Daoy (cell line): Measurements from ENCODE around the gene NR0B2. TPM values are rescaled to one million over a fixed set of nuclear protein-coding genes. Genes with fewer than 3 reads are reported as not detected.
"Not testable (repeated sequence)": the region's sequence is repeated elsewhere in the genome, so short reads cannot be mapped to it uniquely, and the experiment has no call there.

Experiments
- DNase-seq: peaks from one replicate; pipeline ENCODE4 v3.0.0-alpha.2; 2015; ENCODE audit warnings: low read depth
- total RNA-seq: library from RNA; depleted of rRNA; stranded (reverse); fragments of >200 nt; shearing (Covaris generic); gene quantifications from 2 replicates; pipeline ENCODE4 v1.2.3, GENCODE V29; 2014; rRNA removed

NR0B2 gene, protein sequence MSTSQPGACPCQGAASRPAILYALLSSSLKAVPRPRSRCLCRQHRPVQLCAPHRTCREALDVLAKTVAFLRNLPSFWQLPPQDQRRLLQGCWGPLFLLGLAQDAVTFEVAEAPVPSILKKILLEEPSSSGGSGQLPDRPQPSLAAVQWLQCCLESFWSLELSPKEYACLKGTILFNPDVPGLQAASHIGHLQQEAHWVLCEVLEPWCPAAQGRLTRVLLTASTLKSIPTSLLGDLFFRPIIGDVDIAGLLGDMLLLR
- total RNA-seq: not detected in 2 replicates

DNA sequence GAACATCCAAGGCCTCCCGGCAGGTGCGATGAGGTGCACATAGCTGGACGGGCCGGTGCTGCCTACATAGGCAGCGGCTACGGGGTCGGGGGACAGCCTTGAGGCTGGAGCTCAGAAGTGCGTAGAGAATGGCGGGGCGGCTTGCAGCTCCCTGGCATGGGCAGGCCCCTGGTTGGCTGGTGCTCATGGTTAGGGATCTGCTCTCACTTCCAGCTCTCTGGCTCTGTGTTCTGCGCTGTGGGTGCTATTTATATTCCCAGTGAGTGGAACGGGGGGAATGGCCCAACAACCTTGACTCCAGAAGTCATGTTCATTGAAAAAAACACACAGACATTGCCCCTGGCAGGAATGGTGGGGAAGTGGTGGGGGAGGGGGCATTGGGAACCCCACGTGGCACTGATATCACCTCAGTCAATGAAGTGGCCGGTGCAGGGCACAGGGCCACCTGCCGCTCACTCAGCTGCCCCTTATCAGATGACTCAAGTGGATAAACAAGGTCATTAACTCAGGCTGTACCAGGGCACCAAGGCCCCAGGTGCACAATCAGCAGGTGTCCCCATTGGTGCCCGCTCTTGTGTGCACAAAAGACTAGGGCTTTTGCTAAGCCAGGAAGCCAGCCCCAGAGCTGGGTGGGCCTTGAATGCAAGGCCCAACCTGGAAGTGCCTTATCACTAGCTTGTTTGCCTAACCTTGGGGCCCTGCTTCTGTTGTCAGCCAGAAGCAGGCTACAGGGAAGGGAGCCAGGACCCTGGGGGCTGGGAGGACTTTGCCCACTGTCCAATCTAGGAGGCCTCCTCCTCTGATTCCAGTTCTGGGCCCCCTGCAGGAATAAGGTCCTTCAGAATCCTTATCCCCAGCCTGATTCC lies at the start of gene NR0B2:
Gene NR0B2, minus strand, starts transcription at position 222 of the 866 bp plus-strand sequence. Its CDS starts 35 bp downstream, at position 187.
- no peak for DNase-seq

DNA sequence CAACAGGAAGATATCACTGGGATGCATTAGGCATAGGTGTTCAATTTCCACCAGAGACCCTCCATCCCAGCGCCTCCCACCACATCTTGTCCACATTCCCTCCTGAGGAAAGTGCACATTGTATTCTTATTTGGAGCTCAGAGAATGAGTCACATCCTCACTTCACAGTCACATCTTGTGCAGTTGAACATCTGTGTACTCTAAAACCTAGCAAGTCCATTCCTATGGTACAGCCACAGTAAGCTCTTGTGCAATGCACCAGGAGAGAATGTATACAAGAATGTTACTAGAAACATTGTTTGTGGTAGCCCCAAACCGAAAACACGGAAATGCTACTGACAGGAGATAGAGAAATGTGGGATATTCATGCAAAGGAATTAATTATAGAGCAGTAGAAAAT lies 48.1 kb upstream of the NR0B2 start:
- peak; percentile 68 for DNase-seq

DNA sequence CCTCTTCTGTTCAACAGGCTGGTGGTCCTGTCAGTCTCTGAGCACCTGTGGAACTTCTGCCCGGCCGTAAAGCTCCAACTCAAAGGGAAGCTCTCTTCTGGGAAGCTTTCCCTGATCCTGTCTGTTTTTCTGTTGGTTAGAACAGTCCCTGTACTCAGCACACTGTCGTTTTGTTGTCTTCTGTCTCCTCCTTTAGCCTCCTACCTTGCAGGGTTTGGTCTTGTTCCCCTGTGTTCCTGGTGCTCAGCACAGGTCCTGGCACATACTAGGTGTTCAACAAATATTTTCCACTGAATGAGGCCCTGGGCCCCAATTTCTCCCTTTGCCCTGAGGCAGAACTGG lies 46.8 kb upstream of the NR0B2 start:
- DNase-seq: no peak

DNA sequence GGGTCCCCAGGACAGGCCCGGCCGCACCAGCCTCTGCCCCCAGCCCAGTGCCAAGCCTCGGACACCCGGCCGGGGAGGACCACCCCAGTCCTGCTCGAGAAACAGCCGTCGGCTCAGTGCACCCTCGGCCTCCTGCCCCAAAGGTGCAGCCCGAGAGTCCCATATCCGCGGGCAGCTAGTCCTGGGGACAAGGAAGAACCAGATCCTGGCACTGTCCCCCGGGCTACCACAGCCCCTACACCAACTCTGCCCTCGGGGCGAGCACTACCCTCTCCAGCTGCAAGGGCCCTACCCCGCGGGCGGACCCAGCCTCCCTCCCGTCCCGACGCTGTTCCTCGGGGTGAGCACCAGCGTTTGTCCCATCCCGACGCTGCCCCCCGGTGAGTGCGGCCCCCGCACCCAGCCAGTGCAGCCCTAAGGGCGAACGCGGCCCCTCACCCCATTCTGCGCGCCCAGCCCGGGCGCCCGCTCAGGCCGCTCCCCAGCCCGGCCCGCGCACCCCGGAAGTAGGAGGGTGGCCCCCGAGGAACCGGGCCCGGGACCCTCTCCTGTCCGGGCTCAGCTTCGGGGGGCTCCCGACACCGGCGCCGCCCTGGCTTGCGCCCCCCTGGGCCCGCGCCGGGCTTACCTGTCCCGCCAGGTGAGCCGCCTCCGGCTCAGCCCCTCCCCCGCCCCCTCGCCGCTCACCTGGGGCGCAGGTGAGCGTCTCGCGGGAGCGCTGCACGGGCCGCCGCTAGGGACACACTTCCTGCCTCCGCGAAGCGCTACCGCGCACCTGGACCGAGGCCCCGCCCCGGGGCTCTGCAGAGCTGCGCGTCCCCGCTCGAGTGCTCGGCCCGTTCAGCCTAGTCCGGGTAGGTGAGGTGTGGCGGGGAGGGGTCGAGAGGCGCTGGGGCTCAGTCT lies 46.2 kb upstream of the NR0B2 start, which contains the start of gene KDF1:
Gene KDF1, minus strand, starts transcription at position 747 of the 903 bp plus-strand sequence. CDS start 8,088 bp downstream, outside the sequence.
- DNase-seq: no peak

DNA sequence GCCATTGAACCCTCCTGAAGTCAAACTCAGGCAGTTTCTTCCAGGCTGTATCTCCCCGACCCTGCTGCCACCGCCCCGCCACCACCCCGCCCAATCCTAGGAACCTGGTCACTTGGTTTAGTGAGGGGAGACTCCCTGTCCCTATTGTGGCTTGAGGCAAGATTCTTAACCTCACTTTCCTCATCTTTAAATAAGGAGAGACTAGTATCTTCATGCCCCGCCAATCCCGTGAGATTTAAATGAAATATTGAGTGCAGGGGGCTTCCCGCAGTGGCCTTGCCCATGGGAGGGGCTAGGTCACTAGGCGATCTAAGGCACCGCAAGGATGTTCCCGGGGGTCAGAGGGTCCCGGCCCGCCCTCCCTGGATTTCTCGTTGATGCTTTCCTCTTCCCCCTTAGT lies 45.5 kb upstream of the NR0B2 start:
- no peak for DNase-seq

DNA sequence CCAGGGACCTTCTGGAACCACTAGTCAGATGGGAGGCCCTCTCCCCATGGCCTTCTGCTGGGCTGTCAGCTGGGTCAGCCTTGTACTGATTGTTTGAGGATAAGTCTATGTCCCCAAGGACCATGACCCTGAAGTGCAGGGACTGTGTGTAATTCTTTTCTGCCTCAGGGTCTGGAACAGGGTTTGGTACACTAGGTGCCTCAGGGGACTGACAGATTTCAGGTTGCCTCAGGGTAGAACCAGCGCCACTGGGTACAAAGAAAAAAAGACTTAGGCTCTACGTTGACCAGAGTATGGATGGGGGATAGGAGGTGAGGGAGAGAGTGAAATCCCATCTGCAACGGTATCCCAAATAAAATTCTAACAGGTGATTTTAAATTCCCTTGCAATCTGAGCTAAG lies 43.5 kb upstream of the NR0B2 start:
- DNase-seq: no peak

DNA sequence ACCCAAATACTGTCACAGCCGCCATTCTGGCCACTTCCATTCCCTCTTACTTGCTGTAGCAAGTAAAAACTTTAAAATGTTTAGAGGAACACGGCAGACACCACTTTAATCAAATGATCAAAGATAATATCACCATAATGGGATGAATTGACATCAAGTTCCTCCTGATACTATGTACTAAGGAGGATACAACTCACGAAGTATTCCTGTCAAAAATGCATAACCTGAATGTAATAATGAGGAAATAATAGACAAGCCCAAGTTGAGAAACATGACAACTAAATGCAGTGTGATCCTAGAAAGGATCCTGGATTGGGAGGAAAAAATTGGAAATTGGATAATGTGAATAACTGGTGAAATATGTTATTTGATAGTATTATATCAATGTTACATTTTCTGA lies 42.5 kb upstream of the NR0B2 start:
- no peak for DNase-seq

DNA sequence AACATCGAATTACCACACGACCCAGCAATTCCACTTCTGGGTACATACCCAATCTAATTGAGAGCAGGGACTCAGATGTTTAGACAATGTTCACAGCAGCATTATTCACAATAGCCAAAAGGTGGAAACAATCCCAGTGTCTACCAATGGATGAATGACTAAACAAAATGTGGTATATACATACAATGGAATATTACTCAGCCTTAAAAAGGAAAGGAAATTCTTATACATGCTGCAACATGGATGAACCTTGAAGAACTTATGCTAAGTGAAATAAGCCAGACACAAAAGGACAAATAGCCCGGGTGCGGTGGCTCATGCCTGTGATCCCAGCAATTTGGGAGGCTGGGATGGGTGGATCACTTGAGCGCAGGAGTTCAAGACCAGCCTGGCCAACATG lies 39.6 kb upstream of the NR0B2 start:
- no peak for DNase-seq

DNA sequence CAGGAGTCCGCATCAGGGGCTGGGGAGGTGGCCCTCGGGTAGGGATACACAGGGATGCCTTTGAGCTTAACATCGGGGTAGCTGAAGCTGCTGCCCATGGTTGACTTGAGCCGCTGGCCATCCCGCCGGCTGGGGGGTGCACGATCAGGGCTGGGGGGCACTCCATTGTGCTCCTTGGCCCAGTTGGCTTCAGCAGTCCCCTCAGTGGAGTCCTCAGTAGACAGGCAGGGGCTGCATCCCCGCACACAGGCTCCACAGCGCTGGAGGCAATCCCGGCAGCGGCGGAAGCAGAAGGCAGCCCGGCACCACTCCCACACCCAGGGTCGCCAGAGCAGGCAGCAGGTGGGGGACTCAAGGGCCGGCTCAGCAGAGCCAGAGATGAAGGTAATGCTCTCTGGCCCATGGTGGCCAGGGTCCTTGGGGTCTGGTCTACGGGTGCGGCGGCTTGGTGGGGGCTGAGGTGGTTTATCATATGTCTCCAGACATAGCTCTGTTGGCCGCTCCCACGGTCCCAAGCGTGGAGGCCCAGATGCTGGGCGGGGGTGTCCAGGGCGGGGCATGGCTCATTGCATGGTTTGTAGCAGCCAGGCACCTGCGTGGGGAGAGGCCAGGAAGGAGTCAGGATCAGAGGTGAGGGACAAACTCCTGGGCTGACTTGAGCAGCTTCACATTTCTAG lies 38.2 kb upstream of the NR0B2 start:
- no peak for DNase-seq

DNA sequence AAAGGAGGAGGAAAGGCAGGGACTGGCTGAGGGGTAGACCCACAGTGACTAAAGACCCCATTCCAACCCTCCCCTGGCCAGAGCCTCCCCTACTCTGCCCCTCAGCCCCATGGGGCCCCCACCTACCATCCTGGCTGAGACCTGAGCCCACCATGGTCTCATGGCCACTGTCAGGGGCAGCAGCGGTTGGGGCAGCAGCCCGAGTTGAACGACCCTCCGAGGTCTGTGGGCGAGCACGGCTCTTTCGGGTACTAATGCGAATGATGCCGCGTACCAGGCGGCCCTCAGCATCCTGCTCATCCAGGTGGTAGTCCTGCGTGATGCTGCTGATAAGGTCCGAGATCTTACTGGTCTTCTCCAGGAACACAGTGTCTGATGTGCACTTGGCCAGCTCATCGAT lies 37.4 kb upstream of the NR0B2 start:
- no peak for DNase-seq

DNA sequence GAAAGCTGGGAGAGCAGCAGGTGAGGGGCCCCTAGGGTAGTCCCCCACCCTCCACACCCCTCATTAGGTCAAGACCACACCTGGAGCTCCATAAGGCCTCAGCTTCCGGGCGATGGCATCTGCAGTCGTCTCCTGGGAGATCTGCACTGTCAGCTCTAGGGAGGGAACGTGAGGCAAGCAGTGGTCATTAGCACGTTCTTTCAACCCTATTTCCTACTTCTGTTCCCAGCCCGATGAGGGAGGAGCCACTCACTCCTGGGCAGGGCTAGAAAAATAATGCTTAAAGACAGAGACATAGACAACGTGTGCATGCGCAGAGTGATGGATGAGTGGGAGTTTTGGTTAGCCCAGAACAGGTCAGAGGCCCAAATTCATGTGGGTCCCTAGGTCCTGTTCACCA lies 36.8 kb upstream of the NR0B2 start:
- DNase-seq: no peak

DNA sequence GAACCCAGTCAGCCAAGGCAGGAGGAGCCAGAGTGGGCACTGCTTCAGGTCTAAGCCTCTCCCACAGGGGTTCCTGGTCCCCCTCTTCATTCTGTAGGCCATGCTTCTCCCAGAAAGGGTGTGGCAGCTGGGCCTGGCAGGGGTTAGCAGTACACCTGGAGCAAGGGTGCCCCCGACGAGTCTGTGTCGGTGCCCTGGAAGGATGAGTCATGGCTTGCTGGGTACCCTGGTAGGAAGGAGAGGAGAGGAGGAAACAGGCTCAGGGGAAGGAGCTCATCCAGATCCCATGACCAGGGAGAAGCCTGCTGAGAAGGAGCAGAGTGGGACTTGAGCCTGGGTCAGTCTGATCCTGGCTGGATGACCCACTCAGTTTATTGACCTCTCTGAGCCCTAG lies 36.1 kb upstream of the NR0B2 start:
- DNase-seq: no peak

DNA sequence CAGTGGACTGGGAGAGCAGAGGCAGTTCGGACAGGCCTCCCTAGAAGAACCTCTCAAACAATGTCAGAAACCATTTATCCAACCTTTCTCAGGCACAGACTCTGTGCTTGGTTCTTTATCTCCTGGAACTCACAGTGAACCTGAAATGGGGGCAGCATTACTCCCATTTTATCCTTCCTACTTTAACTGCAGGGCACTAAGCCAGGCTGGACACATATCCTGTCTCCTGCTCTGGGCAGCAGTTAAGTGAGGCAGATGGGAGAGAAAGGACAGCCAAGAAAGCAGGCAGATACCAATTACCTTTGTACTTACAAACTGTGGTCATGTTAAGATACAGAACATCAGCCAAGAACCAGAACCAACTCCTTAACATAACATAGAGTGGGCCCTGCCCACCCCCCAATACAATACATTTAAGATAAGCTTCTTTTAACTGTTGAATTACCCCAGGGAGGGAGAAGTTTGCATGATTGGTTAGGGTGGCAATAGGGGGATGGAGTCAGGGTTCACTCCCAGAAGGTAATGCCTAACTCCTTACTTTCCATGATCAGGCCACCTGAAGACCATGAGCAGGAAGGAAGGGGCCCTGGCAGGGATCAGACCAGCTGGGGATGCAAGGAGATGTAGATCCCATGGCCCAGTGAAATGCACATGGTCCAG lies 35.6 kb upstream of the NR0B2 start:
- DNase-seq: no peak

DNA sequence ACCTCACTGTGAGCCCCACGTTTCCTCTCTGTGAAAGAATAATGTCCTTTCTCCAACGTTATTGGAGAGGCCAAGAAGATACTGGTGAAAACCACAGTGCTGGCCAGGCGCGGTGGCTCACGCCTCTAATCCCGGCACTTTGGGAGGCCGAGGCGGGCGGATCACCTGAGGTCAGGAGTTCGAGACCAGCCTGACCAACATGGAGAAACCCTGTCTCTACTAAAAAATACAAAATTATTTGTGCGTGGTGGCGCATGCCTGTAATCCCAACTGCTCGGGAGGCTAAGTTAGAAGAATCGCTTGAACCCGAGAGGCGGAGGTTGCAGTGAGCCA lies 34.9 kb upstream of the NR0B2 start:
- not testable (repeated sequence) for DNase-seq

DNA sequence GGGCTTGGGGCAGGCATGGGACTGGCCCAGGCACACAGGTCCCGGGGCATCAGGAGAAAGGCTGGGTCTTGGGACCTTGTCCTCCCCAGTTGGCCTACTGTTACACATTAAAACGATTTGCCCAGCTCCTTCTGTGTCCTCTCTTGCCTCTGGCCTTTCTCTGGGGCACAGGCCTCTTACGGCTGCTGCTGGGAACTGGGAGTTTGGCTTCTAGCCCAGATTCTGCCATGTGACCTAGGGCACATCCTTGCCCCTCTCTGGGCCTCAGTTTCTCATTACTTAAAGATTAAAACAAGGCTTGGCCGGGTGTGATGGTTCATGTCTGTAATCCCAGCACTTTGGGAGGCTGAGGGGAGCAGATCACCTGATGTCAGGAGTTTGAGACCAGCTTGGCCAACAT lies 32.5 kb upstream of the NR0B2 start:
- no peak for DNase-seq

DNA sequence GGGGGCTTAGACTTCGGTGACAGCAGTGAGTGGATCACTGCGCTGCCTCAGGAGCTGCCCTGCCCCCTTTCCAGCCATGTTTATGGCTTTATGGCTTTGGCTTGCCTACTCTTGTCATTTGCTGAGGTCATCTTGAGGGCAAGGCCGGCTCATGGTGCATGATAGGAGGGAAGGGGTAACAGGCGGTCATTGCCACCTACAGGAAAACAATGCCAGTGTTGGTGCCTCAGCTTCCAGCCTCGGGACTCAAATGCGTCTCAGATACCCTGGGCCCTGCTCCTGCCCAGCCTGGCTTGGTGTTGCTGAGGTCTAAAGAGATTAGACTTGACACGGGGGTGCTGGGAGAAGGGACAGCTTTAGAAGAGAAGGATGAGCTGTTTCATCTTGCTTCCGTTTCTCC lies 32.0 kb upstream of the NR0B2 start:
- no peak for DNase-seq

DNA sequence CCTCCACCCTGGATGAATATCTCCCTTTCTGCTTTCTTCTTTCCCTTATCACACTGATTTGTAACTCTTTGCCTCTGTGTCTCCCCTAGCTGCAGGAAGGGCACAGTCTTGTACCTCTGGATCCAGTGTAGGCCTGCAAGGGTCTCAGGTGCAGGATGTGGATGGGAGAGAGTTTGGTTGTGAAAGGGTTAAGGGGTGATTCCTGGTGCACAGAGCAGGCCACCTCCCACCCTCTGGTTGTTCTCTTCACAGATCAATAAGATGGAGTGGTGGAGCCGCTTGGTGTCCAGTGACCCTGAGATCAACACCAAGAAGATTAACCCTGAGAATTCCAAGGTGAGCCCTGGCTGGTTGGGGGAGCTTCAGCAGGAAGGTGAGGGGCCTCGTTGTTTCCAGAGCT lies 31.4 kb upstream of the NR0B2 start:
- DNase-seq: no peak

DNA sequence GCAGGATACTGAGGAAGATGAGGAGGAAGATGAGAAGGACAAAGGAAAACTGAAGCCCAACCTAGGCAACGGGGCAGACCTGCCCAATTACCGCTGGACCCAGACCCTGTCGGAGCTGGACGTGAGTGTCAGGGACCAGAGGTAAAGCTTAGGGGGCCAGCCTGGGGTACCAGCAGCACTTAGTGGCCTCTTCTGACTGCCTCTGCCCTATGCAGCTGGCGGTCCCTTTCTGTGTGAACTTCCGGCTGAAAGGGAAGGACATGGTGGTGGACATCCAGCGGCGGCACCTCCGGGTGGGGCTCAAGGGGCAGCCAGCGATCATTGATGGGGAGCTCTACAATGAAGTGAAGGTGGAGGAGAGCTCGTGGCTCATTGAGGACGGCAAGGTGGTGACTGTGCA lies 28.9 kb upstream of the NR0B2 start:
- no peak for DNase-seq

DNA sequence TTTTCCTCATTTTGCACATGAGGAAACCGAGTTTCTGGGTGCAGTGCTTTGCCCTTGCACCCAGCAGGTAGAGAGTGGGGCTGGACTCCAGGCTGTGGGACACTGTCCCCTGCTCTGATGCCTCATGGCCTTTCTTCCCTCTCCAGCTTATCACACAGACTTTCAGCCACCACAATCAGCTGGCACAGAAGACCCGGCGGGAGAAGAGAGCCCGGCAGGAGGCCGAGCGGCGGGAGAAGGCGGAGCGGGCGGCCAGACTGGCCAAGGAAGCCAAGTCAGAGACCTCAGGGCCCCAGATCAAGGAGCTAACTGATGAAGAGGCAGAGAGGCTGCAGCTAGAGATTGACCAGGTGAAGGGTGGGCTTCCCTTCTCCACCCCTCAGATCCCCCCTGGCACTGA lies 27.5 kb upstream of the NR0B2 start:
- no peak for DNase-seq

DNA sequence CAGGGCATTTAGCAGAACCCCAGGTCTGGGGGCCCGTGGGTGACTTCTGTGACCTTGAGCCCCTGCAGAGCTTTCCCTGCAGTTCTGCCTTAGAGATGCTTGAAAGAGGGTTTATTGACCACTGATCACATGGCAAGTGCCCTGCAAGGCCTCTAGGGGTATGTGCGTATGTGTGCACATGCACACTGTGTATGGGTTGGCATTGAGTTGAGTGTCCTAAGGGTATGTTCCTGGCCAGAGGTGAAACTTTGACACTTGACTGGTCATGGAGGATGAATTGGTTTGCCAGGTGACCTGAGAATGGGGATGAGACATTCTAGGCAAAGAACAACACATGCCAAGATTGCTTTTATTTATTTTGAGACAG lies 24.9 kb upstream of the NR0B2 start:
- no peak for DNase-seq

DNA sequence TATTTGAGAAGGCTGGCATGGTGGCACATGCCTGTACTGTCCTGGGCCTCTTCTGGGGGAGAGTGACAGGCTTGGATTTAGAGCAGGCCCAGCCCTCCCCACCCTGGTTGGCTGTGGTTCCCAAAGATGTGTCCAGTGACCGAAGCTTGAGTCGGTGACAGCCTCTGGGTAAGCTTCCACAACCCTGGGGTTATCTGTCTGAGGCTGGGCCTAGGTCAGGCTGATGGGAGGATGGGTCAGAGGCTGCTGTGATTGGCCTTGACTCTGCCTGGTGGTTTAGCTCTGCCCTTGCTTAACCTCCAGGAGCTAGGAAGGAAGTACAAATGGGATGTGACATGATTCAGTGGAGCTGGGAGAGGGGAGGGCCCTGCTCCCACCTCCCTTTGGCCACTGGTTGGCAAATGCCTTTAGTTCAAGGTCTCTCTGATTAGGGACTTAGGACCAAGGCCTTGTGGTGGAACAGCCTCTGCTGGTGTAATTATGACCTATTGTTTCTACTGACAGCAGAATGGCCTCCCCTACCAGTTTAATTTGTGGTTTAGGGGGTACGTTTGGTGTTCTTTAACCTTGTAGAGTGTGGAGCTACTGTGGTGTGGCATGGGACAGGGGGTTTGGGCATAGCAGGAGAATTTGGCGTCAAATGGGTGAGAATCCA lies 24.4 kb upstream of the NR0B2 start:
- DNase-seq: no peak
